Adrenal gland (tissue), 5 donors: ENCODE data around the gene DSCAML1.

Experiments used
- POLR2A ChIP-seq, 2 donors: fragments of 450-650 bp; IDR thresholded peaks; one replicate each; pipeline ENCODE4 v1.6.1; 2017; ENCODE audit warnings: antibody characterized with exemption in 2 of 2, mild to moderate bottlenecking in 2 of 2, moderate library complexity in 1 of 2
- TF ChIP-seq, protein P1 (sequence below), 6 experiments: fragments of 450-650 bp in 4 of 6; fragments of 200-600 bp in 2 of 6; sonication (generic) in 1 of 6; IDR thresholded peaks; 1 replicate in 5 of 6; 2 replicates in 1 of 6; pipeline versions ENCODE4 v1.5.1 to v1.8.0; 2016 to 2021; ENCODE audit warnings: antibody characterized with exemption in 6 of 6, mild to moderate bottlenecking in 2 of 6, moderate library complexity in 1 of 6
- donor health status: DM: no; HTN: no; CAD: no.

DNA sequence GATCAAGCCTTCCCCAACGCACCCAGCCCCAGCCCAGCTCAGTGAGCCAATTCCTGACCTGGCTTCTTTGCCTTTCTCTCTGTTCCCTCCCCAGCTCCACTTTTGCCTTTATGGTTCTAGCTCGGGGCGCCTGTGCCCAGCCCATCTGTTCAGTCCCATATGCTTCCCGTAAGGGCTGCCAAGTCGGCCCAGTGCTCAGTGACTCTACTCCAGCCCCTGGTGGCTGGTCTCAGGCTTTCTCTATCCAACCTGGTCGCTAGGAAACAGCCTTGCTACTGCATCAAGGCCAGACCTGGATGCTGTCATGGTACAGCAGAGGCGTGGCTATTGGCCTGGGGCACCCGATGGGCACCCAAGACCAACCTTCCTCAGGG is 178.0 kb downstream of the DSCAML1 start:
- TF ChIP-seq, protein P1, sequence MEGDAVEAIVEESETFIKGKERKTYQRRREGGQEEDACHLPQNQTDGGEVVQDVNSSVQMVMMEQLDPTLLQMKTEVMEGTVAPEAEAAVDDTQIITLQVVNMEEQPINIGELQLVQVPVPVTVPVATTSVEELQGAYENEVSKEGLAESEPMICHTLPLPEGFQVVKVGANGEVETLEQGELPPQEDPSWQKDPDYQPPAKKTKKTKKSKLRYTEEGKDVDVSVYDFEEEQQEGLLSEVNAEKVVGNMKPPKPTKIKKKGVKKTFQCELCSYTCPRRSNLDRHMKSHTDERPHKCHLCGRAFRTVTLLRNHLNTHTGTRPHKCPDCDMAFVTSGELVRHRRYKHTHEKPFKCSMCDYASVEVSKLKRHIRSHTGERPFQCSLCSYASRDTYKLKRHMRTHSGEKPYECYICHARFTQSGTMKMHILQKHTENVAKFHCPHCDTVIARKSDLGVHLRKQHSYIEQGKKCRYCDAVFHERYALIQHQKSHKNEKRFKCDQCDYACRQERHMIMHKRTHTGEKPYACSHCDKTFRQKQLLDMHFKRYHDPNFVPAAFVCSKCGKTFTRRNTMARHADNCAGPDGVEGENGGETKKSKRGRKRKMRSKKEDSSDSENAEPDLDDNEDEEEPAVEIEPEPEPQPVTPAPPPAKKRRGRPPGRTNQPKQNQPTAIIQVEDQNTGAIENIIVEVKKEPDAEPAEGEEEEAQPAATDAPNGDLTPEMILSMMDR (IDR thresholded peaks at IDR 0.05): peak in 2 of 6 experiments; percentile 13 to 17
- TF ChIP-seq POLR2A (IDR thresholded peaks at IDR 0.05): no peak
